ENCODE data around the gene POLE2.

DNA sequence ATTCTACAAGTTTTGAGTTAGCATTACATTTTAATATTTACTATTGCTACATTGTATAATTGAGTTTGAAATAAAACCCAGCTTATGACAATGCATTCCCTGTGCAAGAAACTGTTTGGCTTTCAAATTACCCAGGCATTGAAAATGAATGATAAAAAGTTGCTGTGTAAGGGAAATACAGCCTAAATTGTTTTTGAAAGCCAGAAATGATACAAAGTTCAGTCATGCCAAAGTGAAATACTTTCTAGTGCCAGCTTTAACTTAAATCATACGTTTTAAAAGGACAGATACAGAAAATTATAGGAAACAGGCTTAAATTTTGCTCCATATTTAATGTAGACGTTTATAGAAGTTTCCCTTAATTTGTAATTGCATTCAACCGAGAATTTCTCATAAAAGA, 64.6 kb downstream of the POLE2 start:
- no peak for TF ChIP-seq POLR2A (IDR thresholded peaks at IDR 0.05; ENCODE audit: low read length)
- no peak for TF ChIP-seq GATA1 (IDR thresholded peaks at IDR 0.05; ENCODE audit: low read depth, low read length)
